ENCODE results near the gene SV2B.
"Not testable (repeated sequence)": the region's sequence is repeated elsewhere in the genome, so short reads cannot be mapped to it uniquely, and the experiment has no call there.

The SV2B gene

GRCh38 chr15:91319371-91320059 lies 219.5 kb downstream of the SV2B start:
- DNase-seq: no peak

- no peak for DNase-seq
Measured at GRCh38 chr15:91320101-91320500, 220.0 kb downstream of the SV2B start.

DNA sequence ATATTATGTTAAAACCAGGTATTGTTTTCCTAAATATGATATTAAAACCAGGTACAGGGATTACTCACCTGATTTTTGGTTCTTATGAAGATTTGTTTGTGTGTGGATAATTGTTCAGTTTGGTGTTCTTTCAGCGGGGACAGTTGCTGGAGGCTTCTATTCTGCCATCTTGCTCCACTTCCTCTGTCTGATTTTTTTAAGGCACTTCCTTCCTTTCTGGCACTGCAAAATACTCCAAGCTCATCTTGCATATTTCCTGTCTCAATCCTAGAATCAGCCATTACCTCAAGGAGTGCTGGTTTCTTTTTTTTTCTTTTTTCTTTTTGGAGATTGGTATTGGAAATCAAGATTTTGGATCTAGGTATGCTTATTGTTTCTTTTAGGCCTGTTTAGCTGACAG lies 229.9 kb downstream of the SV2B start:
- no peak for DNase-seq

- no peak for DNase-seq
Measured at GRCh38 chr15:91331581-91331980, 231.5 kb downstream of the SV2B start.

DNA sequence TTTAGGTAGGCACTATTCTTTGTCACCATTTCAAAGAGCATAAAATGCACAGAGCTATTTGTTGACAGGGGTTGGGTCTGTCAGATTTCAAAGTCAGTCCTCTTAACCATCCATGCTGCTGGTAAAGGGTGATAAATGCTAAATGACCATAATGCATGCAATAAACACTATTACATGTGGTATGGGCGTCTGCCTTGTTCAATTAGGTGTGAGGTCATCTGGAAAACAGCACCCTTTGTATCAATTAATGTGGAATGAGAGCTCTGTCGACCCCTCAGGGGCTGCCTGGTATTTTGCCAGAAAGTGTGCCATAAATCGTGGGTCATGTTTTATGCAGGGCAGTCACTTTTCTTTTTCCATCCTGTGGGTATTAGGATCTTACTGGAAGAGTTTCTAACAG lies 235.6 kb downstream of the SV2B start:
- DNase-seq: no peak

DNA sequence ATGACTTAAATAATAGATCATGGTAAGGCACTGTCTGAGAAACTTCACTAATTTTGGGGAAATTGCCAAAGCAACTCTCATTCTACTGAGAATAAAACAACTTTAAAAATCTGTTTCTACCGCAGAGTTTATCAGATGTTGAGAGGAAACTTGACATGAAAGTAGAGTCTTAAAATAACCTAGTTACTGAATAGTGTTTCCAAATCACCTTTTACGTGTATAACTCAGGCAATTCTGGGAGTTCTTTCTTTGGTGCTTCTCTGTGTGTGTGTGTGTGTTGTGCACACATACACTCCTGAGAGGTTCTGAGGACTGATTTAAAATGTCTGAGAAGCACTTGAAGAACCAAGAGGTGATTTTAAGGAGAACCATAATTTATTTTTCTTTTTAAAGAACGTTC lies 236.6 kb downstream of the SV2B start:
- DNase-seq: no peak

GRCh38 chr15:91338766-91339165 lies 238.7 kb downstream of the SV2B start:
- peak; percentile 6 for DNase-seq

DNA sequence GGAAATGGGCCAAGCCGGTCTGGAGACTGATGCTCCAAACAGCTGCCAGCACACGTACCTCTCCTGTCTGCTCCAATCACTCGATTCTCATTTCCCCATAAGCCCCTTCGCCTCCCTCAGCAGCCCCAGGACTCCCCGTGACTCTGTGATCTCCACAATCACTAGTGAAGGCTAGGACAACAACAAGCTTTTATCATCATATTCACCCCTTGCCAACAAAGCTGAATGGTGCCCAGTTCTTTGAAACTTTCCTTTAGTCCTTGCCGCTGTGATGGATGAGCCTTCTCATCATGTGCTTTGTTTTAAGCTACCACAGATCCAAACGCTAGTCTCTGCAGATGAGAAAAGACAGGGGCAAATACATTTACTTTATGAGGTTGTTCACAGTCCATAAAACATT lies 242.0 kb downstream of the SV2B start:
- no peak for DNase-seq

GRCh38 chr15:91344912-91345311 lies 244.9 kb downstream of the SV2B start:
- DNase-seq: not testable (repeated sequence)

DNA sequence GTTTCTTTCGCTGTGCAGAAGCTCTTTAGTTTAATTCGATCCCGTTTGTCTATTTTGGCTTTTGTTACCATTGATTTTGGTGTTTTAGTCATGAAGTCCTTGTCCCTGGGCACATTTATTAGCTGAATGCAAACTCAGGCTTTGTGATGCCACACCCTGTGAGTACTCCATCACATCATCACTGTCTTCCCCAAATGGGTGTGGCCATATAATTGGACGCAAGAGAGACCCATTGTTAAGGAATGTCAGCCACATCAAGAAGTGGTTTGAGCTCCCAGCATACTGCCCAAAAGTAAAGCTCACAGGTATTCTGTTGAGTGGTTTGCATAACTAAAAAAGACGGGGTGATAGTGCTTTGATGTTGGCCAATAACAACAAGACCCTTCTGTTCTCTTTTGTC lies 245.7 kb downstream of the SV2B start:
- DNase-seq: no peak

DNA sequence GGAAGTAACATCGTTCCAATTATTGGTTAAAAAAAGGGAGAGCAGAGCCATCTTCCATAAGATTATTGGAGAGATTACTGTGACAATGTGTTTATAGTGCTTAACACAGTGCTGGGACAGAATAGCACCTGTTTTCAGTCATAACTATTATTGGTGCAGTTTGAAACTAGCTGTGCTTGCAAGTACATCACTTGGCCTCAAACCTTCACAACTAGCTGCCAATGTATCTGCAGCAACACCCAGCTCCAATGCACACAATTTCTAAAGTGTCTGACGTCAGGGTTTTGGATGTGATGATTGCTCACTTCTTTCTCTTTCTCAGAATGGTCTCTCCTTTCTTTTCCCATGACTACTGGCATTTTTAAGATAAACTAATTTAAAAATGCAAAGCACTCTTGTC lies 246.2 kb downstream of the SV2B start:
- no peak for DNase-seq

- DNase-seq: no peak
Measured at GRCh38 chr15:91348752-91349500, 248.9 kb downstream of the SV2B start.
